ENCODE results near the gene SUMO1.

GRCh38 chr2:202286595-202286994 lies 48.2 kb upstream of the SUMO1 start:
- TF ChIP-seq, protein P1, sequence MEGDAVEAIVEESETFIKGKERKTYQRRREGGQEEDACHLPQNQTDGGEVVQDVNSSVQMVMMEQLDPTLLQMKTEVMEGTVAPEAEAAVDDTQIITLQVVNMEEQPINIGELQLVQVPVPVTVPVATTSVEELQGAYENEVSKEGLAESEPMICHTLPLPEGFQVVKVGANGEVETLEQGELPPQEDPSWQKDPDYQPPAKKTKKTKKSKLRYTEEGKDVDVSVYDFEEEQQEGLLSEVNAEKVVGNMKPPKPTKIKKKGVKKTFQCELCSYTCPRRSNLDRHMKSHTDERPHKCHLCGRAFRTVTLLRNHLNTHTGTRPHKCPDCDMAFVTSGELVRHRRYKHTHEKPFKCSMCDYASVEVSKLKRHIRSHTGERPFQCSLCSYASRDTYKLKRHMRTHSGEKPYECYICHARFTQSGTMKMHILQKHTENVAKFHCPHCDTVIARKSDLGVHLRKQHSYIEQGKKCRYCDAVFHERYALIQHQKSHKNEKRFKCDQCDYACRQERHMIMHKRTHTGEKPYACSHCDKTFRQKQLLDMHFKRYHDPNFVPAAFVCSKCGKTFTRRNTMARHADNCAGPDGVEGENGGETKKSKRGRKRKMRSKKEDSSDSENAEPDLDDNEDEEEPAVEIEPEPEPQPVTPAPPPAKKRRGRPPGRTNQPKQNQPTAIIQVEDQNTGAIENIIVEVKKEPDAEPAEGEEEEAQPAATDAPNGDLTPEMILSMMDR (IDR thresholded peaks at IDR 0.05): no peak
- no peak for TF ChIP-seq POLR2A (IDR thresholded peaks at IDR 0.05)
- TF ChIP-seq POLR2AphosphoS5 (IDR thresholded peaks at IDR 0.05): no peak
- TF ChIP-seq EP300 (IDR thresholded peaks at IDR 0.05): no peak

Measured in gastroesophageal sphincter (tissue), 3 donors.